ENCODE measurements around the gene OXNAD1. TPM values are rescaled to one million over a fixed set of nuclear protein-coding genes. Genes with fewer than 3 reads are reported as not detected.

The OXNAD1 gene
- 14.7 and 21.1 TPM in 2 replicates for total RNA-seq
- polyA plus RNA-seq = 11.9 and 14.4 TPM in 2 replicates

GRCh38 chr3:16264708-16265454, at the start of gene OXNAD1, which contains the start of gene DPH3:
OXNAD1 (plus strand) TSS chr3:16265212; CDS start chr3:16270953, 5,741 bp downstream.
DPH3 (minus strand) TSS chr3:16264943; CDS start chr3:16264876, 67 bp downstream.
- Histone ChIP-seq H3K4me3 (peak within 1 kb of the TSS; percentile 53), H3K79me2 (peaks cover 63% of the 10 kb centered on the region), H3K36me3 (replicated peaks; ENCODE audit: insufficient read depth, low read depth) (no peaks in the 10 kb centered on the region), H3K27me3 (no peaks in the 10 kb centered on the region), H4K20me1 (ENCODE audit: insufficient read depth, poor library complexity, severe bottlenecking) (no peaks in the 10 kb centered on the region), H2AFZ (peak within 1 kb of the TSS; percentile 54), H3K27ac (peak within 1 kb of the TSS; percentile 83), H3K4me1 (ENCODE audit: insufficient read depth) (peaks cover 23% of the 10 kb centered on the region), H3K9me3 (ENCODE audit: low read depth) (no peaks in the 10 kb centered on the region), H3K4me2 (peak within 1 kb of the TSS; percentile 90), H3K9me2 (replicated peaks; ENCODE audit: insufficient read depth) (no peaks in the 10 kb centered on the region)
- under 1% methylated on average over 61 of the region's 61 CpGs for WGBS (ENCODE audit: low lambda C conversion rate, missing lambda C conversion rate)
- TF ChIP-seq CTCF (IDR thresholded peaks at IDR 0.05; ENCODE audit: poor library complexity) = no peak
- no peak for TF ChIP-seq EZH2 (IDR thresholded peaks at IDR 0.05; ENCODE audit: borderline replicate concordance)
- no peak for TF ChIP-seq EZH2phosphoT487 (IDR thresholded peaks at IDR 0.05; ENCODE audit: low read depth, severe bottlenecking, unreplicated experiment)
- DNase-seq (ENCODE audit: low spot score) = peak; percentile 100

- H3K79me2 ChIP-seq = no peaks in the 10 kb centered on the region
- no peak overlapping the region for H3K27ac ChIP-seq
- H3K27me3 ChIP-seq = no peaks in the 10 kb centered on the region
- H3K4me2 ChIP-seq = no peak overlapping the region
- no peaks in the 10 kb centered on the region for H3K9me3 ChIP-seq (ENCODE audit: low read depth)
- H2AFZ ChIP-seq = no peak overlapping the region
- peaks cover 4% of the 10 kb centered on the region for H3K4me1 ChIP-seq (ENCODE audit: insufficient read depth)
- H3K4me3 ChIP-seq = no peak overlapping the region
- TF ChIP-seq EZH2 (IDR thresholded peaks at IDR 0.05; ENCODE audit: borderline replicate concordance) (no peak), CTCF (IDR thresholded peaks at IDR 0.05; ENCODE audit: poor library complexity) (no peak), EZH2phosphoT487 (IDR thresholded peaks at IDR 0.05; ENCODE audit: low read depth, severe bottlenecking, unreplicated experiment) (no peak)
- DNase-seq (ENCODE audit: low spot score) = no peak
- H3K36me3 ChIP-seq (replicated peaks; ENCODE audit: insufficient read depth, low read depth) = no peaks in the 10 kb centered on the region
- 90% methylated on average over 17 of the region's 17 CpGs for WGBS (ENCODE audit: low lambda C conversion rate, missing lambda C conversion rate)
- no peaks in the 10 kb centered on the region for H4K20me1 ChIP-seq (ENCODE audit: insufficient read depth, poor library complexity, severe bottlenecking)
- H3K9me2 ChIP-seq (replicated peaks; ENCODE audit: insufficient read depth) = no peaks in the 10 kb centered on the region
Measured at GRCh38 chr3:16216373-16216935, 48.6 kb upstream of the OXNAD1 start.

- H3K4me2 ChIP-seq = no peak overlapping the region
- H4K20me1 ChIP-seq (ENCODE audit: insufficient read depth, poor library complexity, severe bottlenecking) = no peaks in the 10 kb centered on the region
- H3K79me2 ChIP-seq = no peaks in the 10 kb centered on the region
- H3K9me2 ChIP-seq (replicated peaks; ENCODE audit: insufficient read depth) = no peaks in the 10 kb centered on the region
- TF ChIP-seq CTCF (IDR thresholded peaks at IDR 0.05; ENCODE audit: poor library complexity) (no peak), EZH2 (IDR thresholded peaks at IDR 0.05; ENCODE audit: borderline replicate concordance) (no peak), EZH2phosphoT487 (IDR thresholded peaks at IDR 0.05; ENCODE audit: low read depth, severe bottlenecking, unreplicated experiment) (no peak)
- H3K4me1 ChIP-seq (ENCODE audit: insufficient read depth) = peaks cover 4% of the 10 kb centered on the region
- H3K36me3 ChIP-seq (replicated peaks; ENCODE audit: insufficient read depth, low read depth) = no peaks in the 10 kb centered on the region
- WGBS (ENCODE audit: low lambda C conversion rate, missing lambda C conversion rate) = 90% methylated on average over 3 of the region's 3 CpGs
- no peaks in the 10 kb centered on the region for H3K27me3 ChIP-seq
- DNase-seq (ENCODE audit: low spot score) = no peak
- H3K9me3 ChIP-seq (ENCODE audit: low read depth) = no peaks in the 10 kb centered on the region
- H3K27ac ChIP-seq = no peak overlapping the region
- H3K4me3 ChIP-seq = no peak overlapping the region
- no peak overlapping the region for H2AFZ ChIP-seq
Measured at GRCh38 chr3:16219777-16220176, 45.2 kb upstream of the OXNAD1 start.
